ENCODE results near the gene KCNE1. TPM values are rescaled to one million over a fixed set of nuclear protein-coding genes. Genes with fewer than 3 reads are reported as not detected.
"Not testable (repeated sequence)": the region's sequence is repeated elsewhere in the genome, so short reads cannot be mapped to it uniquely, and the experiment has no call there.

Gene KCNE1
- polyA plus RNA-seq, 1 donor: 0.18 TPM

GRCh38 chr21:34511181-34511580 lies 829 bp downstream of the KCNE1 start:
- no peak for DNase-seq

- no peak for DNase-seq
Measured at GRCh38 chr21:34510148-34511142, 1.6 kb downstream of the KCNE1 start.

- DNase-seq: no peak
Measured at GRCh38 chr21:34509151-34509550, 2.9 kb downstream of the KCNE1 start.

GRCh38 chr21:34504595-34504994 lies 7.4 kb downstream of the KCNE1 start:
- no peak for DNase-seq

GRCh38 chr21:34502480-34503106 lies 9.4 kb downstream of the KCNE1 start:
- no peak for DNase-seq

GRCh38 chr21:34501716-34502115 lies 10.3 kb downstream of the KCNE1 start:
- no peak for DNase-seq

- DNase-seq: no peak
Measured at GRCh38 chr21:34500191-34500590, 11.8 kb downstream of the KCNE1 start.

GRCh38 chr21:34499116-34499515 lies 12.9 kb downstream of the KCNE1 start:
- DNase-seq: no peak

GRCh38 chr21:34498623-34499022 lies 13.4 kb downstream of the KCNE1 start:
- no peak for DNase-seq

GRCh38 chr21:34483854-34484253 lies 28.2 kb downstream of the KCNE1 start:
- DNase-seq: not testable (repeated sequence)

- not testable (repeated sequence) for DNase-seq
Measured at GRCh38 chr21:34483435-34483834, 28.6 kb downstream of the KCNE1 start.

- DNase-seq: not testable (repeated sequence)
Measured at GRCh38 chr21:34467333-34467732, 44.7 kb downstream of the KCNE1 start.

- not testable (repeated sequence) for DNase-seq
Measured at GRCh38 chr21:34459426-34459825, 52.6 kb downstream of the KCNE1 start.

GRCh38 chr21:34458266-34458665 lies 53.7 kb downstream of the KCNE1 start:
- DNase-seq: not testable (repeated sequence)

- DNase-seq: not testable (repeated sequence)
Measured at GRCh38 chr21:34456180-34456579, 55.8 kb downstream of the KCNE1 start.

GRCh38 chr21:34455628-34456027 lies 56.4 kb downstream of the KCNE1 start:
- DNase-seq: not testable (repeated sequence)

GRCh38 chr21:34447018-34447417 lies 65.0 kb downstream of the KCNE1 start:
- DNase-seq: not testable (repeated sequence)

- DNase-seq: not testable (repeated sequence)
Measured at GRCh38 chr21:34443486-34443885, 68.5 kb downstream of the KCNE1 start.

GRCh38 chr21:34429710-34430109 lies 82.3 kb downstream of the KCNE1 start:
- not testable (repeated sequence) for DNase-seq

GRCh38 chr21:34428441-34428840 lies 83.6 kb downstream of the KCNE1 start:
- not testable (repeated sequence) for DNase-seq

- DNase-seq: not testable (repeated sequence)
Measured at GRCh38 chr21:34427339-34427738, 84.7 kb downstream of the KCNE1 start.

GRCh38 chr21:34423805-34424204 lies 88.2 kb downstream of the KCNE1 start, which contains the start of gene SMIM34:
Gene SMIM34, minus strand, starts transcription at chr21:34423951. Its CDS starts 112 bp downstream, at chr21:34423839.
- not testable (repeated sequence) for DNase-seq

Data from left kidney (tissue), 2 donors.